DLD1 (cell line): ENCODE results near the gene CTSS.

Experiments used
- in situ Hi-C: cut with HindIII; loops from 2 replicates; pipeline ENCODE4 v1.10.0; 2017; ENCODE audit warnings: low sequenced_read_pairs

CTSS gene

GRCh38 chr1:150706091-150706490, 59.5 kb downstream of the CTSS start:
- in situ Hi-C loops: no loop called here

DNA sequence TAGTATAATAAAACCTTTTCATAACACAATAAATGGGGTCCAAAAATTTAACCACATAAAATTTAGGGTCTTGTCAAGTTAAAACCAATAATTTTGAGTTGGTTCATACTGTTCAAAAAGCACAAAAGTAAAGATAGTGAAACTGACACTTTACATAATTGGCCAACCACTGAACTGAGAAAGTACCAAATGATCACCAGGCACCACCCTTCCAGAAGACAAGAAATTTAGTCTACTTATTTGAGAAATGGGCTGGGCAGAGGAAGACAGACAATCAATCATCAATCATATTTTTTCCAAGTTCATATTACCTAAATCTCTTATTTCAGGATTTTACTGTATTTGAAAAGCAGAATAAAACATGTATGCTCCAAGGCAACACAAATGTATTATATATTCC, 62.2 kb downstream of the CTSS start:
- in situ Hi-C loops: no loop called here

- in situ Hi-C loops: no loop called here
These were observed 68.3 kb downstream of the CTSS start, which contains the start of gene GOLPH3L for GRCh38 chr1:150696995-150697927. Gene GOLPH3L (minus strand): TSS chr1:150697154. CDS start chr1:150694838, 2,316 bp downstream.

GRCh38 chr1:150696590-150696989, 69.0 kb downstream of the CTSS start:
- in situ Hi-C loops: no loop called here

DNA sequence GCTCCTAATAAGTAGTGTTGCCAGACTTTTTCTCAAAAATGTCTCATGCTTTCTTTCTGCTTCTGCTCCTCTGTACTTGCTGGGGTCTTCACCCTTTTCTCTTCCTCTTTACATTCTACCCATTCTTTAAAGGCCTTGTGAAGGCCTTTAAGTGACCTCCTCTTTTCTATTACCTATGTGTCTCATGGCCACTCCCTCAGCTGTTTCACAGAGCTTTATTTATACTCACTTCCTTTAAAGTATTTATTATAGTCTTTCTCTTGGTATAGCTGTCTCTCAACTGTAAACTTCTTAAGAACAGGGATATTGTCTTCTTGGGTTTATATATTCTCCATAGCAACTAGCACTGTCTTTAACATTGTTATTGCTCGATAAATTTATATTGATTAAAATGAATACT, 69.4 kb downstream of the CTSS start:
- in situ Hi-C loops: no loop called here

DNA sequence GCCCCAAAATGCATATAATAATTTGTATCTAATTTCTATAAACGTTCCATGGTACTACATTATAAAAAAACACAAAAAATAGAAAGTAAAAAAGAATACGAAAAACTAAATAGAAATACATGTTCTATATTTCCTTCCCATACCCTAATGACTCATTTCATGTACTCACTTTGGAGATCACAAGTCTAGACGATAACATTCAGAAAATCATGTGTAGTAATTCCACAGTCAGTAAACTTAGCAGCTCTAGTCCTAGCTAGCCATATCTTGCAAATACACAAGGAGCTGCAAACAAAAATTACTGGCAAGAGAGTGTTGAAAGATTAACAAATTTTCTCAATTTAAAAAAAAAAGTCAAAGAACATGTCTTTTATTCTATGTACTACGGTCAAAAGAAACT, 70.0 kb downstream of the CTSS start:
- in situ Hi-C loops: no loop called here

GRCh38 chr1:150692720-150693119, 72.9 kb downstream of the CTSS start:
- in situ Hi-C loops: no loop called here

DNA sequence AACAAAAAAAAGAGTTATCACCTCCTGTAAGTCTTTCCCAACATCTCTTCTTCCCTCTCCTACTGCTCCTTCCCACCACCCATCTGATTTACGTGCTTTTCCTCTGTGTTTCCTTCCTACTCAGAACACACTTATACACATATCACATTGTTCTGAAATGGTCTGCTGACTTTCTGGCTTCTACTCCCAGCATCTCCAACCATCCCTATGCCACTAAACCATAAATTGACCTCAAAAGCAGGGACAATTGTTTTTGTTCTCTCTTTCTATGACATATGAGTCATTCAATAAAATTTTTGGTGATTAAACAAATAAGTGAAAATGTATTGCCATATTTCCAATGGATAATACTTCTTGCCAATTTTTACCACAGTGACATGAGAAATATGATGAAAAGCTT, 76.8 kb downstream of the CTSS start:
- in situ Hi-C loops: no loop called here

DNA sequence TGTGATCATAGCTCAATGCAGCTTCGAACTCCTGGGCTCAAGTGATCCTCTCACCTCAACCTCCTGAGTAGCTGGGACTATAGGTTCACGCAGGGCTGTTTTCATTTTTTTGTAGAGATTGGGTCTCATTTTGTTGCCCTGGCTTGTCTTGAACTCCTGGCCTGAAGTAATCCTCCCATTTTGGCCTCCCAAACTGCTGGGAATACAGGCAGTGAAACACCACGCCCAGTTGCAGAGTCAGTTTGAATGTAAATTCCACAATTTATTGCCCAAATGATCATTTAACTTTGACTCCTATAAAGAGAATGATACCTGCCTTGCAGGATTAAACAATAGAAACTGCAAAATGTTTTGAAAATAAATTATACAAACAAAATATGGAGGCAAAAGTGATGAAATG, 79.3 kb downstream of the CTSS start:
- in situ Hi-C loops: no loop called here

DNA sequence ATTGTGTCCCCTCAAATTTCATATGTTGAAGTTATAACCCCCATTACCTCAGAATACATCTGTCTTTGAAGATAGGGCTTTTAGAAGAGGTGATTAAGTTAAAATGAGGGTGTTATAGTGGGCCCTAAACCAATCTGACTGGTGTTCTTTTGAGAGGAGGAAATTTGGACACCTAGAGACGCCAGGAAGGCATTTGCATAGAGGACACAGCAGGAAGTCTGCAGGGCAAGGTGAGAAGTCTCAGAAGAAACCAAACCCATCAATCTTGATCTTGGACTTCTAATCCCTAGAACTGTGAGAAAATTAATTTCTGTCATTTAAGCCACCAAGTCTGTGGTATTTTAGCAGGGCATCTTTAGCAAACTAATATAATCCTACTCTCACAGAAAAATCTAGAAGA, 81.7 kb downstream of the CTSS start:
- in situ Hi-C loops: no loop called here
